B cell (primary cell): ENCODE measurements around the gene LENEP. TPM values are rescaled to one million over a fixed set of nuclear protein-coding genes. Genes with fewer than 3 reads are reported as not detected.
"Not testable (repeated sequence)": the region's sequence is repeated elsewhere in the genome, so short reads cannot be mapped to it uniquely, and the experiment has no call there.

ENCODE experiments used
- ATAC-seq: fragments of 200-7000 bp; cut with Tn5 transposase; one replicate; pipeline ENCODE4 v1.10.0; 2021; ENCODE audit warnings: low read depth, mild to moderate bottlenecking, moderate number of reproducible peaks, moderate library complexity
- CTCF ChIA-PET: fragments of 350-600 bp; sonication (Branson Sonifier 250); formaldehyde crosslinking; loops from one replicate; lab custom pipeline; 2021; ENCODE audit warnings: antibody characterized with exemption, inconsistent platforms; lab: Charles Lee
- POLR2A ChIA-PET: fragments of 350-600 bp; sonication (Branson Sonifier 250); formaldehyde crosslinking; loops from one replicate; lab custom pipeline; 2021; ENCODE audit warnings: antibody characterized with exemption; lab: Charles Lee
- DNase-seq: peaks from one replicate; pipeline ENCODE4 v3.0.0; 2013
- H2AFZ ChIP-seq: 2 replicates; pipeline ENCODE4 v1.6.1; 2012; ENCODE audit warnings: mild to moderate bottlenecking, low read depth, low read length; ENCODE audit not compliant: insufficient read depth, poor library complexity, severe bottlenecking
- H3K27ac ChIP-seq, 2 donors: 1 replicate in 1 of 2; 2 replicates in 1 of 2; pipeline ENCODE4 v1.5.1; 2012 to 2013; ENCODE audit warnings: low read length in 2 of 2, mild to moderate bottlenecking in 2 of 2, moderate library complexity in 1 of 2
- H3K27me3 ChIP-seq, 4 experiments: fragments of 200-600 bp in 1 of 4; sonication (generic) in 1 of 4; replicated peaks in 1 of 4; 1 replicate in 2 of 4; 2 replicates in 2 of 4; pipeline versions ENCODE4 v1.6.1 to v1.7.0; 2013 to 2016; ENCODE audit warnings: low read length in 3 of 4, mild to moderate bottlenecking in 2 of 4, mixed read lengths in 1 of 4, moderate library complexity in 1 of 4; ENCODE audit not compliant: insufficient read depth in 4 of 4, control insufficient read depth in 3 of 4; ENCODE audit errors: control extremely low read depth in 1 of 4
- H3K36me3 ChIP-seq, 2 experiments: replicated peaks in 1 of 2; 1 replicate in 1 of 2; 2 replicates in 1 of 2; pipeline versions ENCODE4 v1.6.1 to v1.7.1; 2013; ENCODE audit warnings: low read length in 1 of 2; ENCODE audit not compliant: insufficient read depth in 2 of 2, control insufficient read depth in 1 of 2; ENCODE audit errors: control extremely low read depth in 1 of 2, extremely low read depth in 1 of 2
- H3K4me1 ChIP-seq, 2 donors: fragments of 200-600 bp in 1 of 2; sonication (generic) in 1 of 2; 1 replicate in 1 of 2; 2 replicates in 1 of 2; pipeline versions ENCODE4 v1.5.1 to v1.6.1; 2013 to 2017; ENCODE audit warnings: low read length in 2 of 2; ENCODE audit not compliant: control insufficient read depth in 2 of 2, insufficient read depth in 2 of 2
- H3K4me2 ChIP-seq: replicated peaks from 2 replicates; pipeline ENCODE3; 2012; ENCODE audit warnings: mild to moderate bottlenecking, low read depth, low read length; ENCODE audit not compliant: poor library complexity, severe bottlenecking
- H3K4me3 ChIP-seq, 5 experiments: fragments of 200-600 bp in 1 of 5; sonication (generic) in 1 of 5; 1 replicate in 3 of 5; 2 replicates in 2 of 5; pipeline versions ENCODE4 v1.5.1 to v1.7.0; 2011 to 2016; ENCODE audit warnings: low read length in 4 of 5, mild to moderate bottlenecking in 4 of 5, low read depth in 2 of 5, control low read depth in 1 of 5, moderate library complexity in 1 of 5; ENCODE audit not compliant: insufficient read depth in 1 of 5; ENCODE audit errors: control extremely low read depth in 1 of 5, extremely low read depth in 1 of 5
- H3K79me2 ChIP-seq: fragments of 200-600 bp; sonication (generic); one replicate; pipeline ENCODE4 v1.6.0; 2016; ENCODE audit warnings: low read length; ENCODE audit not compliant: control insufficient read depth, insufficient read depth
- H3K9ac ChIP-seq: fragments of 200-600 bp; sonication (generic); 2 replicates; pipeline ENCODE4 v1.6.1; 2017; ENCODE audit warnings: mild to moderate bottlenecking, low read length, moderate library complexity
- H3K9me3 ChIP-seq, 3 donors: one replicate each; pipeline versions ENCODE4 v1.6.1 to v1.7.1; 2013; ENCODE audit warnings: low read length in 2 of 3; ENCODE audit not compliant: control insufficient read depth in 2 of 3, insufficient read depth in 1 of 3; ENCODE audit errors: control extremely low read depth in 1 of 3
- H4K20me1 ChIP-seq: 2 replicates; pipeline ENCODE4 v1.6.0; 2012; ENCODE audit warnings: mild to moderate bottlenecking, low read length; ENCODE audit not compliant: insufficient read depth, control insufficient read depth, poor library complexity, severe bottlenecking
- H3K27ac Mint-ChIP-seq: one replicate; pipeline ENCODE4 v1.8.0; 2021; ENCODE audit warnings: mixed read lengths
- H3K27me3 Mint-ChIP-seq: one replicate; pipeline ENCODE4 v1.8.0; 2021; ENCODE audit warnings: mixed read lengths
- H3K4me1 Mint-ChIP-seq: one replicate; pipeline ENCODE4 v1.8.0; 2021; ENCODE audit warnings: mixed read lengths
- H3K4me3 Mint-ChIP-seq: one replicate; pipeline ENCODE4 v1.8.0; 2021; ENCODE audit warnings: mixed read lengths
- H3K9me3 Mint-ChIP-seq: one replicate; pipeline ENCODE4 v1.8.0; 2022; ENCODE audit warnings: mixed read lengths; ENCODE audit not compliant: insufficient read depth
- EZH2 ChIP-seq: IDR thresholded peaks from 2 replicates; pipeline ENCODE4 v1.6.1; 2012; ENCODE audit warnings: borderline replicate concordance, low read depth, mild to moderate bottlenecking, moderate library complexity, low read length; ENCODE audit not compliant: insufficient read depth, poor library complexity, severe bottlenecking
- WGBS: methylation state at CpG from one replicate; pipeline ENCODE4 v1.1.5; 2013; ENCODE audit warnings: missing lambda C conversion rate; ENCODE audit not compliant: insufficient coverage; 5-methylcytosine and 5-hydroxymethylcytosine counted together
- intact Hi-C: fragments of 100-400 bp; cut with micrococcal nuclease; formaldehyde crosslinking; loops from one replicate; pipeline ENCODE4 v1.10.0; 2022
- polyA plus RNA-seq: library from polyadenylated mRNA; depleted of rRNA; stranded (reverse); fragments of >200 nt; gene quantifications from 2 replicates; pipeline ENCODE4 v1.2.3, GENCODE V29; 2012
- total RNA-seq, 2 donors: library from RNA; stranded (reverse); fragments of 120-200 nt in 1 of 2; gene quantifications; 1 replicate in 1 of 2; 2 replicates in 1 of 2; pipeline versions ENCODE4 v1.2.3 to v1.2.4, GENCODE V29; 2013 to 2022

LENEP gene
- total and polyA plus RNA-seq, 2 donors (not counting 1 experiment from before 2014, with no cell fraction given) = 2.0 TPM; not detected in 1

GRCh38 chr1:154975409-154976059, 17.9 kb upstream of the LENEP start:
- intact Hi-C loops = loop anchor here (1.0 kb wide), 2 partner anchors 8 to 24 kb away; partner anchors contain the start of gene FLAD1
- WGBS = 0% methylated on average over 2 of the region's 24 CpGs
- TF ChIP-seq EZH2 = no peak
- Mint-ChIP-seq H3K27ac (no peak overlapping the region), H3K4me3 (no peak overlapping the region), H3K9me3 (no peaks in the 10 kb centered on the region), H3K27me3 (no peaks in the 10 kb centered on the region), H3K4me1 (peaks cover 24% of the 10 kb centered on the region)
- Histone ChIP-seq H2AFZ (peak overlapping the region; percentile 82), H3K9me3 (no peaks in the 10 kb centered on the region), H3K36me3 (peaks cover 4 to 5% of the 10 kb centered on the region in 2 experiments), H3K27me3 (no peaks in the 10 kb centered on the region), H3K4me1 (peaks cover 22 to 40% of the 10 kb centered on the region in 2 donors), H3K9ac (peak overlapping the region; percentile 86), H3K4me2 (peak overlapping the region; percentile 86), H3K79me2 (peaks cover 61% of the 10 kb centered on the region), H3K4me3 (peak overlapping the region; percentile 71 to 99 (median 90)), H4K20me1 (peaks cover 25% of the 10 kb centered on the region), H3K27ac (peak overlapping the region; percentile 90 to 94)
- ChIA-PET POLR2A (interaction anchor here (1.2 to 3.8 kb wide), 6 partner anchors 14 to 40 kb away, joined by 3 to 32 read pairs (median 17); partner anchors contain the start of genes PBXIP1, PYGO2 and ZBTB7B), CTCF (interaction anchor here (0.7 to 8.7 kb wide), 8 partner anchors 12 to 101 kb away, joined by 3 to 110 read pairs (median 4); partner anchors contain the start of genes PBXIP1, PMVK and PYGO2)
- DNase-seq (peak; percentile 77), ATAC-seq (peak; percentile 2)

- WGBS = no CpG with 5 or more reads among the region's 3 CpGs
- peak overlapping the region in 1 of 2 donors; percentile 4 for H3K27ac ChIP-seq
- POLR2A ChIA-PET = interaction anchor here (1.1 kb wide), 1 partner anchor 39 kb away, joined by 3 read pairs; no protein-coding TSS in a partner anchor
- H3K4me3 ChIP-seq, H3K9me3 ChIP-seq, H3K4me2 ChIP-seq, DNase-seq, H4K20me1 ChIP-seq, H3K9ac ChIP-seq, intact Hi-C loops, ATAC-seq, H3K27me3 Mint-ChIP-seq, H2AFZ ChIP-seq, H3K36me3 ChIP-seq, H3K4me1 Mint-ChIP-seq, H3K4me3 Mint-ChIP-seq, H3K9me3 Mint-ChIP-seq, H3K27me3 ChIP-seq: not testable (repeated sequence)
- H3K4me1 ChIP-seq = peaks cover 18 to 29% of the 10 kb centered on the region in 2 donors
- CTCF ChIA-PET = interaction anchor here (1.0 to 8.7 kb wide), 5 partner anchors 16 to 107 kb away, joined by 4 to 110 read pairs (median 7); partner anchors contain the start of gene LENEP
- H3K27ac Mint-ChIP-seq = peak overlapping the region; percentile 32
- peaks cover 52% of the 10 kb centered on the region for H3K79me2 ChIP-seq
Measured at GRCh38 chr1:154977762-154978161, 15.6 kb upstream of the LENEP start.
